Esophagus muscularis mucosa (tissue), 4 donors: Measurements from ENCODE around the gene VAMP4.

Experiments used
- EP300 ChIP-seq: sonication (generic); formaldehyde crosslinking; IDR thresholded peaks from one replicate; pipeline ENCODE4 v1.6.1; 2017; ENCODE audit warnings: antibody characterized with exemption
- POLR2A ChIP-seq: fragments of 450-650 bp; IDR thresholded peaks from one replicate; pipeline ENCODE4 v1.6.1; 2017; ENCODE audit warnings: antibody characterized with exemption, moderate library complexity, mild to moderate bottlenecking, low read depth
- TF ChIP-seq, protein P1 (sequence below), 3 experiments: fragments of 200-600 bp in 2 of 3; fragments of 450-650 bp in 1 of 3; sonication (generic) in 2 of 3; IDR thresholded peaks; one replicate each; pipeline ENCODE4 v1.5.1; 2017 to 2019; ENCODE audit warnings: antibody characterized with exemption in 3 of 3, mild to moderate bottlenecking in 2 of 3, moderate library complexity in 1 of 3

DNA sequence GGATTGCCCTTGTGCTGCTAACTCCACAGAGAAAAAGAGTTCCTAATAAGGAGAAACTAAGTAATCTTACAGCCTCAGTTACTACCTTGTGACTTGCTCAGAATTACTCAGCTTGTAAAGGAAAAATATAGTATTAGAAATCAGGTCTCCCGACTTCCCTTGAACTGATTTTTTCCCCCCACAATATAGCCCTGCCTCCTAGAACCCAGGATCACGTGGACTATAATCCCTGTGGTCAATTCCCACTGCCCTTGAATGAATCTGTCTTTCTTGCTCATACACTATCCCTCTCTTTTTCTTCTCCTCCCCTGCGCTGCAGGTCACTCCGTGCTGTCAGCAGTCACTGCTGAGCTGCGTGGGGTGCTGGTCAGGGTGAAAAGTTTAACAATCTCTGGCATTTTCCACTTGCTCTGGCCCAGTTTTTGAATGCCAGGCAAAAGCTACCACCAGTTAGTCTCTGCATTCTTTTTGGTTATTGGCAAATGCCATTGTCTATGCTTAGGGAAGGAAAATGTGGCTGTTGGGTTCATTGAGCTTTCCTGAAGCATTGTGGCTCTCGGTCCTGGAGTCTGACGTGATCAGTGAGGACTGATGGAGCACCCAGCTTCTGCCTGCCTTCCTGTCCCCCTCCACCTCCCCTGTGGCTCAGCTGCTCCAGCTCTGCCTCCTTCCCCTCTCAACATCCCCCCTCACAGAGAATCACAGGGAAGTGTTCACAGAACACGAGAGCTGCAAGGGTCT, 87.5 kb downstream of the VAMP4 start:
- TF ChIP-seq POLR2A (no peak), EP300 (no peak)
- TF ChIP-seq, protein P1, sequence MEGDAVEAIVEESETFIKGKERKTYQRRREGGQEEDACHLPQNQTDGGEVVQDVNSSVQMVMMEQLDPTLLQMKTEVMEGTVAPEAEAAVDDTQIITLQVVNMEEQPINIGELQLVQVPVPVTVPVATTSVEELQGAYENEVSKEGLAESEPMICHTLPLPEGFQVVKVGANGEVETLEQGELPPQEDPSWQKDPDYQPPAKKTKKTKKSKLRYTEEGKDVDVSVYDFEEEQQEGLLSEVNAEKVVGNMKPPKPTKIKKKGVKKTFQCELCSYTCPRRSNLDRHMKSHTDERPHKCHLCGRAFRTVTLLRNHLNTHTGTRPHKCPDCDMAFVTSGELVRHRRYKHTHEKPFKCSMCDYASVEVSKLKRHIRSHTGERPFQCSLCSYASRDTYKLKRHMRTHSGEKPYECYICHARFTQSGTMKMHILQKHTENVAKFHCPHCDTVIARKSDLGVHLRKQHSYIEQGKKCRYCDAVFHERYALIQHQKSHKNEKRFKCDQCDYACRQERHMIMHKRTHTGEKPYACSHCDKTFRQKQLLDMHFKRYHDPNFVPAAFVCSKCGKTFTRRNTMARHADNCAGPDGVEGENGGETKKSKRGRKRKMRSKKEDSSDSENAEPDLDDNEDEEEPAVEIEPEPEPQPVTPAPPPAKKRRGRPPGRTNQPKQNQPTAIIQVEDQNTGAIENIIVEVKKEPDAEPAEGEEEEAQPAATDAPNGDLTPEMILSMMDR (IDR thresholded peaks at IDR 0.05) = no peak
